Aorta (tissue), 5 donors: ENCODE measurements around the gene SPON2. TPM values are rescaled to one million over a fixed set of nuclear protein-coding genes. Genes with fewer than 3 reads are reported as not detected.

Source experiments
- ATAC-seq: fragments of 200-7000 bp; cut with Tn5 transposase; one replicate; pipeline ENCODE4 v1.9.1; 2022; ENCODE audit warnings: moderate library complexity; ENCODE audit not compliant: low FRiP score
- DNase-seq, 2 donors: peaks; one replicate each; pipeline ENCODE4 v3.0.0-alpha.2; 2020
- H3K27ac ChIP-seq, 2 donors: one replicate each; pipeline ENCODE4 v1.5.1; 2013; ENCODE audit warnings: low read length in 2 of 2, mild to moderate bottlenecking in 2 of 2, moderate library complexity in 2 of 2, control low read depth in 1 of 2, inconsistent platforms in 1 of 2, low read depth in 1 of 2
- H3K27me3 ChIP-seq, 2 donors: one replicate each; pipeline ENCODE4 v1.6.1; 2013; ENCODE audit warnings: control low read depth in 1 of 2, low read length in 1 of 2, mild to moderate bottlenecking in 1 of 2, moderate library complexity in 1 of 2; ENCODE audit not compliant: insufficient read depth in 2 of 2, control insufficient read depth in 1 of 2
- H3K36me3 ChIP-seq, 2 donors: one replicate each; pipeline ENCODE4 v1.6.1; 2013; ENCODE audit warnings: control low read depth in 1 of 2, low read length in 1 of 2, mild to moderate bottlenecking in 1 of 2; ENCODE audit not compliant: insufficient read depth in 2 of 2, control insufficient read depth in 1 of 2
- H3K4me1 ChIP-seq, 2 donors: one replicate each; pipeline ENCODE4 v1.6.1; 2013; ENCODE audit warnings: low read length in 2 of 2, control low read depth in 1 of 2, mild to moderate bottlenecking in 1 of 2, moderate library complexity in 1 of 2; ENCODE audit not compliant: insufficient read depth in 2 of 2, control insufficient read depth in 1 of 2
- H3K4me3 ChIP-seq, 2 donors: one replicate each; pipeline ENCODE4 v1.5.1; 2013; ENCODE audit warnings: low read length in 2 of 2, control low read depth in 1 of 2, mild to moderate bottlenecking in 1 of 2
- H3K9me3 ChIP-seq: one replicate; pipeline ENCODE4 v1.6.1; 2013; ENCODE audit warnings: mild to moderate bottlenecking, low read length; ENCODE audit not compliant: control insufficient read depth
- WGBS, 2 donors: extraction: QIAGEN DNeasy Blood & Tissue Kit; methylation state at CpG; one replicate each; pipeline ENCODE4 v1.1.7; 2013; 5-methylcytosine and 5-hydroxymethylcytosine counted together
- intact Hi-C, 2 donors: fragments of 100-400 bp; cut with DNase I; formaldehyde crosslinking; loops; one replicate each; pipeline versions ENCODE4 v1.14.2 to v1.15.0; 2022
- polyA plus RNA-seq, 2 donors: library from polyadenylated mRNA; stranded (reverse); fragments of 200-250 nt; gene quantifications; one replicate each; pipeline ENCODE4 v1.2.3, GENCODE V29; 2013
- total RNA-seq, 2 donors: library from RNA; stranded (reverse); fragmentation: NEBNext Ultra II Directional; extraction: Animal tissue kit (Norgen Biotek cat#: 25700); gene quantifications; one replicate each; pipeline ENCODE4 v1.2.1, GENCODE V29; 2021
- donor health status: healthy with polysubstance abuse.
- donor health status: Bipolar disorder and iron deficiency.
- donor health status: DM: no; HTN: no; CAD: no.
- donor health status: DM: no; HTN: no; CAD: no.
- donor health status: DM: yes; HTN: yes; CAD: no.

Gene SPON2
- total and polyA plus RNA-seq, 4 donors, result 4.9 to 40.8 (median 5.5) TPM

DNA sequence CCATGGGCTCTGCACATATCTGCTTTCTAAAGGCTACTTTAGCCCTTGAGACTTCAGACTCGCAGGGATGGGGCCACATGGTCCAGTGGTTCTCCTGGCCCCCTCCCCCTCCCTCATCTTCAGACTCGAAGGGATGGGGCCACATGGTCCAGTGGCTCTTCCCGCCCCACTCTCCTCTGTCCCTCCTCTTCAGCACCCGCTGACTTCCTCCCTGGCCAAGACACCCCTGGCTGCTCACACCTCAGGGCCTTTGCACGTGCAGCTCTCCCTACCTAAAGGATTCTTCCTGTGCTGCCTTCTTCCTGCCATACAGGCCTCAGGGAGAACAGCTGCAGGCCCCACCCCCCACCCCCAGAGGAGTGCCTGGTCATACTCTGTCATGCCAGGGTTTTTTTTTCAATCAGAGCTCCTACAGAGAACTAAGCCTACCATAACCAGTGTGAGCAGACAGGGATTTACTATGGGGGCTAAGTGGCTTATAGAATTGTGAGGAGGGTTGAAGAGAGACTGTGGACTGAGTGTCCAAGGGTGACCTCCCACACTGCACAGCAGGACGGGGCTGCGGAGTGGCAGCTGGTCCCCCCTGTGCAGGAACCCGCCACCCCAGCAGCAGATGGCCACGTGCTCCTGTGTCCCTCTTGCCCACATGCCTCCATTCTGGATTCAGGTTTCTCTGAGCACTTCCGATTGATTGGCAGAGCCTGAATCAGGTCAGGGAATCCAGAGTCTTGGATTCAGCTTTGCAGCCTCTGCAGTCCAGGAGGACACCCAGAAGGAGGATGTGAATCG lies 6.1 kb upstream of the SPON2 start:
- 93 to 95% methylated on average over 11 of the region's 11 CpGs for WGBS, 2 donors
- no peaks in the 10 kb centered on the region for H3K27me3 ChIP-seq
- no peaks in the 10 kb centered on the region for H3K4me1 ChIP-seq
- no peaks in the 10 kb centered on the region for H3K36me3 ChIP-seq
- ATAC-seq (no peak), DNase-seq (no peak)
- no peak overlapping the region for H3K27ac ChIP-seq
- H3K4me3 ChIP-seq, result no peak overlapping the region
- H3K9me3 ChIP-seq, result no peaks in the 10 kb centered on the region
- intact Hi-C loops, result no loop called here

DNA sequence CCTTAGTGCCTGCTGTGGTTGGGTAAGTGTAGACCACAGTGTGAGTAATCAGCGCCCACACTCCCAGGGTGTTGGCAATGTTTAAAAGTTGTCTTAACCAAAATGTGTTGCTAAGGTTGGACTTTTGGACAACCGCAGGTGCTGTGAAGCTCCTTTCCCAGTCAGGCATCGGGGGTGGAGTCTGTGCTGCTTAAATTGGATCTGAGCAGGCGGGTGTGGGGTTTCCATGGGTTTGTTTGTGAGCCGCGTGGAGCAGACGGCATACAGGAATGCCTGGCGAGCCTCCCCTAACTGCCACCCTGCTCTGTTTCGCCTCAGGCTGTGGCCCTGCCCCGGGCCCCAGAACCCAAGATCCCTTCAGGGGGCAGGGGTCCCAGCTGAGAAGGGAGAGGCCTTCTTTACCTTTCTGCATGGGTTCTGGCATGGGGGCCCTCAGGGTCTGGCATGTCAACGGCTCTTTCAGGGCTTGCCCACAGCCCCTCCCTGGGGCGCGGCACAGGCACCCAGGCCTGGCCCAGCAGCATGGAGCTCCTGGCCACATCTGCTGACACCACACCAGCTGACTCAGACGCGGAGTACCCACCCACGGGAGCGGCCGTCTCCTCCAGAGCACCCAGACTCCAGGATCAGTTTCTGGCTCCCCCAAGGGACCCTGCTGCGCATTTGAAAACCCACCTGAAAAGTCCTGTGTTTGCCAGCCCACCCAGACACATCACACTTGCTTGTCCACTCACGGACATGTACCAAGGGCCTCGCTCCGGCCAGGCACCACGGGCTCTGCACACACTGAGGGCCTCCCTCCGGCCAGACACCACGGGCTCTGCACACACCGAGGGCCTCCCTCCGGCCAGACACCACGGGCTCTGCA lies 5.1 kb upstream of the SPON2 start:
- no peaks in the 10 kb centered on the region for H3K27me3 ChIP-seq
- H3K9me3 ChIP-seq, result no peaks in the 10 kb centered on the region
- intact Hi-C loops, result no loop called here
- DNase-seq (no peak), ATAC-seq (no peak)
- no peaks in the 10 kb centered on the region for H3K4me1 ChIP-seq
- no peak overlapping the region for H3K4me3 ChIP-seq
- no peaks in the 10 kb centered on the region for H3K36me3 ChIP-seq
- WGBS, 2 donors, result 74 to 80% methylated on average over 28 of the region's 28 CpGs
- H3K27ac ChIP-seq, result no peak overlapping the region

DNA sequence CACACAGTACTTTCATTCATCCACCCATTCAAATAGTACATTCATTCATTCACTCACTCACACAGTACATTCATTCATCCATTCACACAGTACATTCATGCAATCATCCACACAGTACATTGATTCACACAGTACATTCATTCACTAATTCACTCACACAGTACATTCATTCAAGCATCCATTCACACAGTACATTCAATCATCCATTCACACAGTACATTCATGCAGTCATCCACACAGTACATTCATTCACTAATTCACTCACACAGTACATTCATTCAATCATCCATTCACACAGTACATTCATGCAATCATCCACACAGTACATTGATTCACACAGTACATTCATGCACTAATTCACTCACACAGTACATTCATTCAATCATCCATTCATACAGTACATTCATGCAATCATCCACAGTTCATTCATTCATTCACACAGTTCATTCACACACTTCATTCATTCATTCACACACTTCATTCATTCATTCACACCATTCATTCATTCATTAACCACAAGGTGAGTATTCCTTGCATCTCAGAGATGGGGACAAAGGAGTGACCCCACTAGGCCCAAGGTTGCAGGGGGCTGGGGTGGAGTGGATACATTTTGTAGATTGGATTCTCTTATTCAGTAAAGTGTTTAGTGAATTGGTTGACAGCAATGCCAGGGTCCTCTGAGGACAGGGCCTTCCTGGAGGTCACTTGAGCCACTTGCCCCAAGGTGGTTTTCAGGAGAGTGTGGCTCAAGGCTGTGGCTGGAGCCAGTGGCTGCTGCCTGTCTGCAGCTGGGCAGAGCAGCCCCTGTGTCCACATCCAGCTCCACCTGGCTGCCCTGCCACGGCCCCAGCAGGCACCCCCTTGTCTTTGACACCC lies 4.3 kb upstream of the SPON2 start:
- Histone ChIP-seq H3K27ac (no peak overlapping the region), H3K9me3 (no peaks in the 10 kb centered on the region), H3K4me3 (no peak overlapping the region), H3K4me1 (no peaks in the 10 kb centered on the region), H3K36me3 (no peaks in the 10 kb centered on the region), H3K27me3 (no peaks in the 10 kb centered on the region)
- ATAC-seq (no peak), DNase-seq (no peak)
- intact Hi-C loops, result no loop called here
- WGBS, 2 donors, result 75 to 93% methylated on average over 1 of the region's 1 CpG

DNA sequence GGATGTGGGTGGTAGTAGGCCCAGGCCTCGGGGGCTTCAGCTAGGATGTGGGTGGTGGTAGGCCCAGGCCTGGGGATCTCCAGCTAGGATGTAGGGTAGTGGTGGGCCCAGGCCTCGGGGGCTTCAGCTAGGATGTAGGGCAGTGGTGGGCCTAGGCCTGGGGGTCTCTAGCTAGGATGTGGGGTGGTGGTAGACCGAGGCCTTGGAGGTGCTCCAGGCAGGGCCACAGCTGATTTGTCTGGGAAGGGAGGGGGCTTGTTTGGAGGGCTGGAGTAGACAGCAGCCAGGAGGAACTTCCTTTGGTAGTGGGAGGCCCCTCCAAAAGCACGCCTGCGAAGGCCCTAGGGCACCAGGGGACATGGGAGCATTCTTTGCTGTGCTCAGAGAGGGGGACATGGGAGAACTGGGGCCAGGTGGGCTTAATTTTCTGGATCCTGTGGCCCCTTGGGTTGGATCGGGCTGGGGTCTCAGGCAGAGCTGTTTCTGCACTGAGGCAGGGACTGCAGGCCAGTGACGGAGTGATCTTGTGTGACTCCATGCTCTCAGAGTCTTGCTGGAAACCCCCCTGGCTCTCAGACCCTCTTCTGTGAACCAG lies 3.3 kb upstream of the SPON2 start:
- H3K36me3 ChIP-seq, result no peaks in the 10 kb centered on the region
- DNase-seq, result no peak

DNA sequence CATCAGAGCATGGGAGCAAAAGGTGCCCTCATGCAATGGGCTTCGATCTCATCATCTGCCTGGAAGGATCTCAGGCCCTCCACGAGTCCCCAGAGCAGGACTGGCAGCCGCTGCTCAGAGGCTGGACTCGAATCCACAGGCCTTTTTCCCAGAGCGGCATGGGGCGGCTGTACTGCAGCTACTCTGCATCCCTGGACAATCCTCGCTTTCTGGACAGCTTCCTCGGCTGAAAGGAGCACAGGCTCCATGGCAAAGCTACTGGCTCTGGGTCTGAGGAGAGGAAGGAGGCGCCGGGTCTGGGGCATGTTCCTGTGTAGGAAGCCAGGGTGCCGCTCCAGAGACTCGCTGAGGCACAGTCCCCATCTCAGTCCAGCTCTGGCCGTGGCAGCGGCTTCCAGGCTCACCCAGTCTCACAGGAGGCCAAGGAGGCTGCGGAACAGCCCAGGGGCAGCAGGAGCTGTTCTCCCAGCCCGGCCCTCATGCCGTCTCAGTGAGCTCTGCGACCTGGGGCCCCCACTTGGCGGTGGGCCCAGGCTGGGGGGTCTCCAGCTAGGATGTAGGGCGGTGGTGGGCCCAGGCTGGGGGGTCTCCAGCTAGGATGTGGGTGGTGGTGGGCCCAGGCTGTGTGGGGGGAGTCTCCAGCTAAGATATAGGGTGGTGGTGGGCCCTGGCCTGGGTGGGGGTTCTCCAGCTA lies 2.7 kb upstream of the SPON2 start:
- H3K27ac ChIP-seq, result no peak overlapping the region
- intact Hi-C loops, result no loop called here
- H3K4me3 ChIP-seq, result no peak overlapping the region
- H3K4me1 ChIP-seq, result no peaks in the 10 kb centered on the region
- no peak for ATAC-seq
- no peaks in the 10 kb centered on the region for H3K27me3 ChIP-seq
- peak in 1 of 2 donors; percentile 77 for DNase-seq
- H3K9me3 ChIP-seq, result no peaks in the 10 kb centered on the region
- 94 to 95% methylated on average over 20 of the region's 20 CpGs for WGBS, 2 donors
- H3K36me3 ChIP-seq, result no peaks in the 10 kb centered on the region

More for the DNA sequence above, 3.3 kb upstream of the SPON2 start:
- Histone ChIP-seq H3K4me1 (no peaks in the 10 kb centered on the region), H3K4me3 (no peak overlapping the region), H3K27me3 (no peaks in the 10 kb centered on the region), H3K9me3 (no peaks in the 10 kb centered on the region), H3K27ac (no peak overlapping the region)
- ATAC-seq, result no peak
- intact Hi-C loops, result no loop called here
- 98% methylated on average over 7 of the region's 7 CpGs for WGBS, 2 donors

DNA sequence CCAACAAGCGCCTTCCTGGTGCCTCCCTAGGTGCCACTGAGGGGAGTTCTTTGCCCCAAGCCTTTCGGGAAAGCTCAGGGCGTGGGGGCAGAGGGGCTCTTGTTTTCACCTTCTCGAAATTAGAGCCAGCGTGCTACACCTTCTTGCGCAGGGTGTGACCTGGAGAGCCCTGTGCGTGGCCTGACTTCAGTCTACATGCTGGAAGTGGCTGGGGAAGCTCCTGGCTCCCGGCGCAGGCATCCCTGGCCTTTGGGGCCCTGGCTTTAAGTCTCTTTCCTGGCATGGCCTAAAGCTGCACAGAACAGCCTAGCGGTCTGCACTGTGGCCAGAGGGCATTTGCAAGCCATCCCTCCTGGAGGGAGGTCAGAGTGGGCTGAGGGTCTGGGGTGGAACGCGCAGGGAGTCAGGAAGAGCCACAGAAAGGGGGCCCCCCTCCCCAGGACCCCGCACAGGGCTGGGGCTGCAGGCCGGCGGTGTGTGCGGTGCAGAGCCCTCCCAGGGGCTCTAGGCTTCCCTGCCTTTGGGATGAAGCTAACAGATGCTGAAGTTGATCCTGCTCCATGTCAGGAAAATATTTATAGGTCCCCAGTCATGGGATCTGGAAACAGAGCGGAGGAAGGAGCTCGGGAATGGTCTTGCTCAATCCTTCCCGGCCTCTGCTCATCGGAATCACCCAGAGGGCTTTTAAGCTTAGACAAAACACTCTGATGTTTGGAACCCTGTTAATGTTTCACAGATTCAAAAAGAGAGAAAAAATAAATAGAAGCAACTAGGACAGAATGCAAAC lies 781 bp upstream of the SPON2 start:
- Histone ChIP-seq H3K27ac (no peak overlapping the region), H3K9me3 (no peaks in the 10 kb centered on the region), H3K36me3 (no peaks in the 10 kb centered on the region), H3K4me3 (no peak overlapping the region), H3K27me3 (no peaks in the 10 kb centered on the region), H3K4me1 (no peaks in the 10 kb centered on the region)
- DNase-seq (no peak), ATAC-seq (peak; percentile 53)
- intact Hi-C loops, result no loop called here
- WGBS, 2 donors, result 89 to 90% methylated on average over 19 to 20 of the region's 20 CpGs

DNA sequence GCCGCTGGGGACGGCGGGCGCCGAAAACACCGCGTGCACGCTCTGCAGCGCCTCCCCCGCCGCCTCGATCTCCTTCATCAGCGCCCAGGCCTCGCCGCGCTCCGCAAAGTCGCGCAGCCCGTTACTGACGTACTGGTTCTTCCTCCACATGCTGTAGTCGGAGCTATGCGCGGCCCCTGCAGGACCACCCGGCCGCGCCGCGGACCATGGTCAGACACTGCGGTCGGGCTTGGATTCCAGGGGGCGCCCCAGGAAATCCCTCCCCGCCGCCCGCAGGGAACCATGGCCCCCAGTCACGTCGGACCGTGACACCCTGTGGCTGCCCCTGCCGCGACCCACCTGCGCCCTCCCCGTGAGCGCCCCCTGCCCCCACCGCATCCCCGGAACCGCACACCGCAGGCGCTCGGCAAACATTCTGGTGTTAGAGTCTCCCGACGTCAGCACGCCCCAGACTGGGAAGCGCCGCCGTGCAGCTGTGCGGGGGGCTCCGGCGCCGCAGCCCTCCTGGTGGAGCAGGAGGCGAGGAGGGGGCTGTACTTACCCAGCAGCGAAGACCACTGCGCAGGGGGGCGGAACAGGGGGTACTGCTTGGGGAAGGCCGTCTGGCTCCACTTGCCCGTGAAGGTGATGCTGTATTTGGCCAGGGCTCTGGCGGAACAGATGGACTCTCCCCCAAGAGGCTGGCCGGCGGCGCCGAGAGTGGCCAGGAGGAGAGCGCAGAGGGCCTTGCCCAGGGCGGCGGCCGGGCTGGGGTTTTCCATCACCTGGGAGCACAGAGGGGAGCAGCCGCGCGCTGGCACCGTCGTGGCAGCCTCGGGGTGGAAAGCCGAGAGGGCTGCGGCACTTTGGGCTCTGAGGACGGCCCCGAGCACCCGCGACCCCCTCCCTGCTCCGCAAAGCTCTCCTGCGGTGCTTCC lies 814 bp downstream of the SPON2 start:
- ATAC-seq, result no peak
- intact Hi-C loops, result no loop called here
- H3K4me3 ChIP-seq, result no peak overlapping the region
- peak in 1 of 2 donors; percentile 81 for DNase-seq
- H3K4me1 ChIP-seq, result no peaks in the 10 kb centered on the region
- H3K36me3 ChIP-seq, result no peaks in the 10 kb centered on the region
- no peaks in the 10 kb centered on the region for H3K27me3 ChIP-seq
- WGBS, 2 donors, result 2 to 4% methylated on average over 72 to 88 of the region's 88 CpGs
- no peaks in the 10 kb centered on the region for H3K9me3 ChIP-seq
- H3K27ac ChIP-seq, result no peak overlapping the region
